ENCODE measurements around the gene CTPS2.

- TF ChIP-seq CTCF (IDR thresholded peaks at IDR 0.05; ENCODE audit: low read length) (no peak), EZH2 (IDR thresholded peaks at IDR 0.05; ENCODE audit: borderline replicate concordance, low read length) (no peak)
Measured at GRCh38 chrX:16635040-16635439, 77.4 kb downstream of the CTPS2 start.

Measured in OCI-LY1 (cell line).